Natural killer cell (primary cell): Measurements from ENCODE around the gene ZNF280D. TPM values are rescaled to one million over a fixed set of nuclear protein-coding genes. Genes with fewer than 3 reads are reported as not detected.

Source experiments
- ATAC-seq, 3 donors: fragments of 150-1000 bp in 2 of 3; fragments of 200-7000 bp in 1 of 3; cut with Tn5 transposase; 1 replicate in 1 of 3; 2 replicates in 2 of 3; pipeline ENCODE4 v1.10.0; 2021; ENCODE audit warnings: mild to moderate bottlenecking in 2 of 3, moderate library complexity in 2 of 3
- DNase-seq, 2 donors: peaks; one replicate each; pipeline versions ENCODE4 v3.0.0 to v3.0.0-alpha.2; 2013 to 2021; ENCODE audit warnings: mixed read lengths in 1 of 2
- H3K27ac ChIP-seq: one replicate; pipeline ENCODE4 v1.5.1; 2013; ENCODE audit warnings: mild to moderate bottlenecking, low read length
- H3K27me3 ChIP-seq: one replicate; pipeline ENCODE4 v1.6.1; 2013; ENCODE audit warnings: low read length; ENCODE audit not compliant: control insufficient read depth, insufficient read depth
- H3K36me3 ChIP-seq: one replicate; pipeline ENCODE4 v1.6.1; 2013; ENCODE audit warnings: low read length; ENCODE audit not compliant: control insufficient read depth, insufficient read depth
- H3K4me1 ChIP-seq: one replicate; pipeline ENCODE4 v1.6.1; 2013; ENCODE audit warnings: low read length; ENCODE audit not compliant: control insufficient read depth, insufficient read depth
- H3K4me3 ChIP-seq: one replicate; pipeline ENCODE4 v1.5.1; 2013; ENCODE audit warnings: low read length
- H3K9me3 ChIP-seq: one replicate; pipeline ENCODE4 v1.6.1; 2013; ENCODE audit warnings: low read length; ENCODE audit not compliant: control insufficient read depth, insufficient read depth
- H3K27ac Mint-ChIP-seq, 2 donors: one replicate each; pipeline ENCODE4 v1.8.0; 2022; ENCODE audit warnings: mild to moderate bottlenecking in 2 of 2, mixed read lengths in 2 of 2, moderate library complexity in 1 of 2
- H3K27me3 Mint-ChIP-seq, 2 donors: one replicate each; pipeline ENCODE4 v1.8.0; 2022; ENCODE audit warnings: low read depth in 2 of 2, mixed read lengths in 2 of 2
- H3K36me3 Mint-ChIP-seq: one replicate; pipeline ENCODE4 v1.8.0; 2022; ENCODE audit warnings: mixed read lengths
- H3K4me1 Mint-ChIP-seq, 2 donors: one replicate each; pipeline ENCODE4 v1.8.0; 2022; ENCODE audit warnings: mixed read lengths in 2 of 2
- H3K4me3 Mint-ChIP-seq: one replicate; pipeline ENCODE4 v1.8.0; 2022; ENCODE audit warnings: mild to moderate bottlenecking, moderate library complexity, mixed read lengths
- H3K9me3 Mint-ChIP-seq, 2 donors: one replicate each; pipeline ENCODE4 v1.8.0; 2022; ENCODE audit warnings: mixed read lengths in 2 of 2
- CTCF ChIP-seq: fragments of 200-600 bp; IDR thresholded peaks from one replicate; pipeline ENCODE4 v1.8.0; 2022; ENCODE audit warnings: antibody characterized with exemption
- WGBS: methylation state at CpG from one replicate; pipeline ENCODE4 v1.1.7; 2013; ENCODE audit warnings: missing lambda C conversion rate; ENCODE audit not compliant: insufficient coverage; 5-methylcytosine and 5-hydroxymethylcytosine counted together
- intact Hi-C: fragments of 100-400 bp; cut with micrococcal nuclease; formaldehyde crosslinking; loops from one replicate; pipeline ENCODE4 v1.14.2; 2022
- total RNA-seq, 4 donors: library from RNA; stranded (reverse); fragments of 120-200 nt in 1 of 4; gene quantifications; one replicate each; pipeline versions ENCODE4 v1.2.3 to v1.2.4, GENCODE V29; 2013 to 2022

The ZNF280D gene
- total RNA-seq, 3 donors from 2014 or later (not counting 1 experiment from before 2014, with no cell fraction given): 35.6 to 39.6 (median 35.9) TPM

- Mint-ChIP-seq H3K9me3 (no peaks in the 10 kb centered on the region), H3K27ac (no peak overlapping the region), H3K36me3 (no peaks in the 10 kb centered on the region), H3K4me1 (peaks cover 5% of the 10 kb centered on the region in 2 donors), H3K4me3 (no peak overlapping the region), H3K27me3 (no peaks in the 10 kb centered on the region)
- Histone ChIP-seq H3K9me3 (no peaks in the 10 kb centered on the region), H3K36me3 (no peaks in the 10 kb centered on the region), H3K27me3 (no peaks in the 10 kb centered on the region), H3K27ac (no peak overlapping the region), H3K4me1 (no peaks in the 10 kb centered on the region), H3K4me3 (no peak overlapping the region)
- no peak for TF ChIP-seq CTCF
- no CpG with 5 or more reads among the region's 1 CpG for whole genome bisulfite sequencing
- ATAC-seq (no peak), DNase-seq (no peak)
- intact Hi-C loops: no loop called here
These were observed 30.0 kb upstream of the ZNF280D start for GRCh38 chr15:56763141-56763895.

- ATAC-seq (no peak), DNase-seq (no peak)
- Histone ChIP-seq H3K36me3 (no peaks in the 10 kb centered on the region), H3K27ac (no peak overlapping the region), H3K4me3 (no peak overlapping the region), H3K4me1 (no peaks in the 10 kb centered on the region), H3K9me3 (no peaks in the 10 kb centered on the region), H3K27me3 (no peaks in the 10 kb centered on the region)
- intact Hi-C loops: no loop called here
- Mint-ChIP-seq H3K4me3 (no peak overlapping the region), H3K27me3 (peaks cover 3 to 6% of the 10 kb centered on the region in 2 donors), H3K4me1 (no peaks in the 10 kb centered on the region), H3K36me3 (no peaks in the 10 kb centered on the region), H3K9me3 (no peaks in the 10 kb centered on the region), H3K27ac (no peak overlapping the region)
- TF ChIP-seq CTCF: no peak
These were observed 26.9 kb upstream of the ZNF280D start for GRCh38 chr15:56760186-56760585.

DNA sequence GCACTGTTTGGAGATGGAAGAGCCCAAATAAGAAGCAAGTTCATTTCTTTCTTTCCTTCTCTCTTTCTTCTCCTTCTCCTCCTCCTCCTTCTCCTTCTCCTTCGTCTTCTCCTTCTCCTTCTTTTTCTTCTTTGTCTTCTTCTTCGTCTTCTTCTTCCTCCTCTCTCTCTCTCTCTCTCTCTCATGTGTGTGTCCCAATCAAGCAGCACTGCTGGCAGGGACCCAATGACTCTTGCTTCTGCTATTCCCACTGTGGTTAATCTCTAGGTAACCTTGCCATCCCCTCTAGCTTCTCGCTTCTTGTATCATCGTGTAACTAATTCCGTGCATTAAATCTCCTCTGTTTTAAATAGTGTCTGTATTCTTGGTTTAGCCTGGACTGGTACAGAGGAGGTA is 26.1 kb upstream of the ZNF280D start:
- Mint-ChIP-seq H3K4me1 (no peaks in the 10 kb centered on the region), H3K9me3 (no peaks in the 10 kb centered on the region), H3K4me3 (no peak overlapping the region), H3K36me3 (no peaks in the 10 kb centered on the region), H3K27ac (no peak overlapping the region), H3K27me3 (peaks cover 3 to 14% of the 10 kb centered on the region in 2 donors)
- Histone ChIP-seq H3K27me3 (no peaks in the 10 kb centered on the region), H3K4me1 (no peaks in the 10 kb centered on the region), H3K27ac (no peak overlapping the region), H3K9me3 (no peaks in the 10 kb centered on the region), H3K36me3 (no peaks in the 10 kb centered on the region), H3K4me3 (no peak overlapping the region)
- intact Hi-C loops: no loop called here
- no peak for DNase-seq
- WGBS: 89% methylated on average over 5 of the region's 5 CpGs
- ATAC-seq: no peak
- no peak for TF ChIP-seq CTCF
